H1 (cell line): Measurements from ENCODE around the gene TRMT61B. TPM values are rescaled to one million over a fixed set of nuclear protein-coding genes. Genes with fewer than 3 reads are reported as not detected.

Experiments
- ASH2L ChIP-seq: fragments of 200-600, 300-600 bp; sonication (generic); IDR thresholded peaks from one replicate; pipeline ENCODE4 v1.7.1; 2017; ENCODE audit warnings: low read length
- CBX5 ChIP-seq: fragments of 300-800, 300-1000 bp; sonication (generic); IDR thresholded peaks from 2 replicates; pipeline ENCODE4 v1.7.1; 2016; ENCODE audit warnings: antibody characterized with exemption, low read length, low read depth
- CBX8 ChIP-seq: fragments of 300-800, 300-1000 bp; sonication (generic); IDR thresholded peaks from 2 replicates; pipeline ENCODE4 v1.7.1; 2016; ENCODE audit warnings: low read depth, low read length, borderline replicate concordance
- CHD2 ChIP-seq: IDR thresholded peaks from 2 replicates; pipeline ENCODE4 v1.6.1; 2012; ENCODE audit warnings: low read length, improper control_type of control experiment
- CHD7 ChIP-seq: fragments of 300-600 bp; sonication (generic); IDR thresholded peaks from 2 replicates; pipeline ENCODE4 v1.7.1; 2012; ENCODE audit warnings: low read length, moderate library complexity, mild to moderate bottlenecking, inconsistent platforms; ENCODE audit not compliant: insufficient replicate concordance
- E2F6 ChIP-seq: IDR thresholded peaks from 2 replicates; pipeline ENCODE4 v1.6.1; 2012; ENCODE audit warnings: inconsistent platforms
- NANOG ChIP-seq: IDR thresholded peaks from 2 replicates; pipeline ENCODE4 v1.6.1; 2011; ENCODE audit warnings: low read length, low read depth, mild to moderate bottlenecking, inconsistent platforms; ENCODE audit not compliant: insufficient read depth, poor library complexity, severe bottlenecking
- NRF1 ChIP-seq: IDR thresholded peaks from 2 replicates; pipeline ENCODE4 v1.6.1; 2011; ENCODE audit warnings: mild to moderate bottlenecking, low read depth, low read length, improper control_type of control experiment
- RBBP5 ChIP-seq: IDR thresholded peaks from 2 replicates; pipeline ENCODE4 v1.7.1; 2012; ENCODE audit warnings: low read depth, mild to moderate bottlenecking, inconsistent platforms, low read length, moderate library complexity, borderline replicate concordance
- YY1 ChIP-seq: IDR thresholded peaks from 2 replicates; pipeline ENCODE4 v1.6.1; 2011; ENCODE audit warnings: low read depth, mild to moderate bottlenecking, low read length
- ZNF274 ChIP-seq: IDR thresholded peaks from 2 replicates; pipeline ENCODE4 v1.7.0; 2012; ENCODE audit warnings: low read length, borderline replicate concordance; ENCODE audit errors: extremely low read depth
- polyA plus RNA-seq, 7 experiments: library from polyadenylated mRNA; depleted of rRNA in 3 of 7; stranded (reverse) in 5 of 7; unstranded in 2 of 7; fragments of >200 nt in 5 of 7; fragments of 200-250 nt in 2 of 7; gene quantifications; 1 replicate in 5 of 7; 2 replicates in 1 of 7; 4 replicates in 1 of 7; pipeline versions ENCODE4 v1.2.1 to v1.2.3, GENCODE V29; 2011 to 2013; ENCODE audit warnings: missing spikeins in 2 of 7, mixed read lengths in 2 of 7
- total RNA-seq: library from RNA; stranded (reverse); fragmentation: NEBNext Ultra II Directional; extraction: Animal tissue kit (Norgen Biotek cat#: 25700); gene quantifications from 2 replicates; pipeline ENCODE4 v1.2.1, GENCODE V29; 2021

TRMT61B gene
- total and polyA plus RNA-seq, 2 of the 8 experiments (the other 6 are each of a cell fraction or from before 2014, with no cell fraction given) = 10.4 to 27.8 TPM

GRCh38 chr2:28838971-28839370 is 31.1 kb downstream of the TRMT61B start (continued):
- no peak for TF ChIP-seq CHD7
- no peak for TF ChIP-seq YY1
- no peak for TF ChIP-seq CBX5
- no peak for TF ChIP-seq RBBP5
- TF ChIP-seq CBX8 = no peak
- TF ChIP-seq ZNF274 = no peak
- TF ChIP-seq NRF1 = no peak
- no peak for TF ChIP-seq ASH2L
- no peak for TF ChIP-seq NANOG
- TF ChIP-seq E2F6 = no peak
- no peak for TF ChIP-seq CHD2
